RWPE1 (cell line): ENCODE results near the gene CCDC174.

Source experiments
- CTCF ChIA-PET: fragments of 350-600 bp; sonication (Branson Sonifier 250); formaldehyde crosslinking; extraction: SDS; loops from one replicate; lab custom pipeline; 2021; lab: Yijun Ruan, JAX
- POLR2A ChIA-PET: fragments of 400-600 bp; formaldehyde crosslinking; extraction: SDS; loops from one replicate; lab custom pipeline; 2020; ENCODE audit warnings: antibody characterized with exemption; ENCODE audit not compliant: low non-redundant PET; lab: Yijun Ruan, JAX
- DNase-seq: peaks from one replicate; pipeline ENCODE4 v3.0.0; 2012; ENCODE audit warnings: low spot score
- H3K27ac ChIP-seq: fragments of 450-650 bp; 2 replicates; pipeline ENCODE4 v1.5.1; 2017
- TF ChIP-seq, protein P1 (sequence below): fragments of 450-650 bp; conservative IDR thresholded peaks from 2 replicates; pipeline ENCODE4 v1.5.1; 2017; ENCODE audit warnings: low read depth, mild to moderate bottlenecking

CCDC174 gene

DNA sequence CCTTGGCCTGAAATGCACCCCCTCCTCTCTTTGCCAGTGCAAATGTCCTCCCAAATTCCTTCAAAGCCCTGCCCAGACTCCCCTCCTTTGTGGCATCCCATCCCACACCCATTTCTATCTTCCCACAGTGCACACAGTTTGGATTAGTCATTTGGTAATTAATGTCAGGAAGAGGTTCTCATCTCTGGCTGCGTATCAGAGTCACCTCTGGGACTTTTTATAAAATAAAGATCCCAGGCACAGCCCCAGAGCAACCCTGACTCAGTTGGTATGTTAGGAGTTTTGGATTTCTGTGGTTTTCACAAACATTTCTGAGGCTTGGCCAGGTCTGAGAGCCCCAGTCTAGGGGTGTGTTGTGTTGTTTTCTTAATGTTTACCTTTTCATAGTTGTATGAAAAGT, 65.0 kb downstream of the CCDC174 start:
- DNase-seq, result no peak
- CTCF ChIA-PET, result no interaction called here
- TF ChIP-seq, protein P1, sequence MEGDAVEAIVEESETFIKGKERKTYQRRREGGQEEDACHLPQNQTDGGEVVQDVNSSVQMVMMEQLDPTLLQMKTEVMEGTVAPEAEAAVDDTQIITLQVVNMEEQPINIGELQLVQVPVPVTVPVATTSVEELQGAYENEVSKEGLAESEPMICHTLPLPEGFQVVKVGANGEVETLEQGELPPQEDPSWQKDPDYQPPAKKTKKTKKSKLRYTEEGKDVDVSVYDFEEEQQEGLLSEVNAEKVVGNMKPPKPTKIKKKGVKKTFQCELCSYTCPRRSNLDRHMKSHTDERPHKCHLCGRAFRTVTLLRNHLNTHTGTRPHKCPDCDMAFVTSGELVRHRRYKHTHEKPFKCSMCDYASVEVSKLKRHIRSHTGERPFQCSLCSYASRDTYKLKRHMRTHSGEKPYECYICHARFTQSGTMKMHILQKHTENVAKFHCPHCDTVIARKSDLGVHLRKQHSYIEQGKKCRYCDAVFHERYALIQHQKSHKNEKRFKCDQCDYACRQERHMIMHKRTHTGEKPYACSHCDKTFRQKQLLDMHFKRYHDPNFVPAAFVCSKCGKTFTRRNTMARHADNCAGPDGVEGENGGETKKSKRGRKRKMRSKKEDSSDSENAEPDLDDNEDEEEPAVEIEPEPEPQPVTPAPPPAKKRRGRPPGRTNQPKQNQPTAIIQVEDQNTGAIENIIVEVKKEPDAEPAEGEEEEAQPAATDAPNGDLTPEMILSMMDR, result no peak

DNA sequence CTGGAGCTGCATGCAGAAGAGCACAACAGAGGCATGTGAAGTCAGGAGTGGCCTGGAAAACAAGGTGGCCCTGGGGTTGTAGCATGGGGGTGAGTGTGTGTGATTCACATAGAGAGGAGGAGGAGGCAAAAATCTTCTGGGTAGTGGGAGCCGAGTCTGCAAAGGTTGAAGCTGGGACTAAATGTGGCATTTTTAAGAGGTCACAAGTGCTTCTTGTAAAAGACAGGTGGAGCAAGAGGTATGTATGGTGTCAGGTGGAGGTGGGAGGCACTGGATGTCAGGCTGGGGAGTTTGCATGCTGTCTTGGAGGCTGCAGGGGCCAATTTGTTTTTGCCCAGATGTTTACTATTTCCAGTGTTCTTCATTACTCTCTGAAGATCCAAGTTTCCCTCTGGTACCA, 65.7 kb downstream of the CCDC174 start:
- no peak for DNase-seq
- ChIA-PET CTCF (no interaction called here), POLR2A (no interaction called here)
- TF ChIP-seq, protein P1, result no peak
- no peak overlapping the region for H3K27ac ChIP-seq

More for the DNA sequence above, 65.0 kb downstream of the CCDC174 start:
- POLR2A ChIA-PET, result no interaction called here
- no peak overlapping the region for H3K27ac ChIP-seq

DNA sequence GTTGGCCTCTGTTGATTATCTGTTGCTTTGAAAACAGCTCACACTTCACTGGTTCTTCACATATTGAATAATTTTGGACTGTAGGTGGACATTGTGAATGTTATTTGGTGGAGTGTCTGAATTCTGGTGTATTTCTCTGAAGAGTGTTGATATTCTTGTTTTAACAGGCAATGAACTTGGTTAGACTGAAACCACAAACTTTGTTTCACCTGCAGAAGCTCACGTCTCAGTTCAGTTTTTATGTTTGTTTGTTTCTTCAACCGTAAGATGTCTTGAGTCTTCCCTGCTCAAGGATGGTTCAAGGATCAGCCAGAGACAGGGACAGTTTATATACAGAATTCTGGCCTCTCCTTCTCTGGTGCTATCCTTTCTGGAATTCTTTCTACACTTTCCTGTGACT, 67.0 kb downstream of the CCDC174 start:
- TF ChIP-seq, protein P1, result no peak
- DNase-seq, result no peak
- no peak overlapping the region for H3K27ac ChIP-seq
- ChIA-PET POLR2A (no interaction called here), CTCF (no interaction called here)

DNA sequence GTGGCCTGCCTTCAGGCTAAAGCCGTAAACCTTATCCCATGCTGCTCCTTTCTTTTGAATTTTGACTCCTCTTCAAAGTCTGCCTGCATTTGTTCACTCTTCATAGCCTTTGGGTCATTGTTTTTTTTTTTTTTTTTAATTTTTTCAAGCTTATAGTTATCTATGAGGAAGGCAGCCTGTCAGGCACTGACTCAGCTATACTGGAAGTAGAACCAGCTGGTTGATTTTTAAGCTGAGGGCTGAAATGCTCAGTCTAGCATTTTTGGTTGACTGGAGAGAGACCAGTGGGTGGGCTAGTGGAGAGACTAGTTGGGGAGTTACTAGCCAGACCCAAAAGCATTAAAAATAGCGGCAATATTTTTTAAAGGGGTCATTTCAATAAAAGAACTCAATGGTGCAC, 67.4 kb downstream of the CCDC174 start:
- ChIA-PET POLR2A (interaction anchor here (0.6 kb wide), 1 partner anchor 15 kb away, joined by 3 read pairs; no protein-coding TSS in a partner anchor), CTCF (no interaction called here)
- no peak for DNase-seq
- TF ChIP-seq, protein P1, result no peak
- no peak overlapping the region for H3K27ac ChIP-seq

DNA sequence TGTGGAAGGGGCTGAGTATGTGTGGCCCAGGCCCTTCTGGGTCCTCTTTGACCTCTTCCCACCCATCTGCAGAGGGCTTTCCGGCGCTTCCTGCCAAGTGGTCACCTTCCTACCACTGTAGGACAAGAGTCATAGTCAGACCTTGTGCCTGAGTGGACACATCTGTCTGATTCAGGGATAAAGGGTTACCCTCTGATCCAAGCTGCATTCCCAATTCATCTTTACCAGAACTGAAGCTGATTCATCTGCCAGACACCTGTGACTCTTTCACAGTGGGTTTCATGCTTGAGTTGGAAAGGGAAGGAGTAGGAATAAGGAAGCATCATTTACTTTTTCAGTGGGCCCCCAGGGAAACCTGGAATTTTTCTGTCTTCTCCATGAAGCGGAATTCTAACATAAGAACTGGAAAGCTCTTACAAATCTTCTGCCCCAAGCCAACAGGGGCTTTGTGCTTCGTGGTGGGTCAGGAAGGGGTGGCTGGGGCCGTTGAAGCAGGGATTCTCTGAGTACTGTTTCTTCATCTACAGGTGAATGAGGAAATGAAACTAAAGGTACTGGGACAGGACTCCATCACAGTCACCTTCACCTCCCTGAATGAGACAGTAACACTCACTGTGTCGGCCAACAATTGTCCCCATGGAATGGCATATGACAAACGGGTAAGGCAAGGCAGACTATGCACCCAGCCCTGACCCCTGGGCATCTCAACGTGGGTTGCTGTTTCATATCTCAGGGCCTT, 69.7 kb downstream of the CCDC174 start:
- ChIA-PET CTCF (no interaction called here), POLR2A (no interaction called here)
- TF ChIP-seq, protein P1, result no peak
- H3K27ac ChIP-seq, result no peak overlapping the region
- no peak for DNase-seq
